GM21526 (cell line): ENCODE results near the gene RTN4RL1.
"Not testable (repeated sequence)": the region's sequence is repeated elsewhere in the genome, so short reads cannot be mapped to it uniquely, and the experiment has no call there.

Source experiments
- ATAC-seq: cut with Tn5 transposase; IDR thresholded peaks from one replicate; pipeline ENCODE4 v1.9.1; 2021; ENCODE audit warnings: moderate library complexity; ENCODE audit not compliant: unreplicated experiment, low FRiP score

Gene RTN4RL1

GRCh38 chr17:1905190-1905913, 119.8 kb downstream of the RTN4RL1 start:
- ATAC-seq: no peak

GRCh38 chr17:1904273-1905182, 120.6 kb downstream of the RTN4RL1 start:
- ATAC-seq: no peak

GRCh38 chr17:1899403-1900000, 125.6 kb downstream of the RTN4RL1 start:
- no peak for ATAC-seq

- ATAC-seq: no peak
These were observed 126.3 kb downstream of the RTN4RL1 start for GRCh38 chr17:1898872-1899271.

- no peak for ATAC-seq
These were observed 126.8 kb downstream of the RTN4RL1 start for GRCh38 chr17:1898332-1898731.

GRCh38 chr17:1897105-1897656, 128.0 kb downstream of the RTN4RL1 start:
- no peak for ATAC-seq

- ATAC-seq: no peak
These were observed 128.7 kb downstream of the RTN4RL1 start for GRCh38 chr17:1896243-1897104.

GRCh38 chr17:1895479-1895878, 129.7 kb downstream of the RTN4RL1 start:
- not testable (repeated sequence) for ATAC-seq

- no peak for ATAC-seq
These were observed 130.3 kb downstream of the RTN4RL1 start for GRCh38 chr17:1894753-1895339.

GRCh38 chr17:1890758-1891450, 134.2 kb downstream of the RTN4RL1 start:
- no peak for ATAC-seq

- ATAC-seq: no peak
These were observed 136.4 kb downstream of the RTN4RL1 start for GRCh38 chr17:1888741-1889140.
